ENCODE results near the gene AIF1L. TPM values are rescaled to one million over a fixed set of nuclear protein-coding genes. Genes with fewer than 3 reads are reported as not detected.

AIF1L gene
- total RNA-seq, 1 experiment from 2014 or later, result 23.7 TPM

DNA sequence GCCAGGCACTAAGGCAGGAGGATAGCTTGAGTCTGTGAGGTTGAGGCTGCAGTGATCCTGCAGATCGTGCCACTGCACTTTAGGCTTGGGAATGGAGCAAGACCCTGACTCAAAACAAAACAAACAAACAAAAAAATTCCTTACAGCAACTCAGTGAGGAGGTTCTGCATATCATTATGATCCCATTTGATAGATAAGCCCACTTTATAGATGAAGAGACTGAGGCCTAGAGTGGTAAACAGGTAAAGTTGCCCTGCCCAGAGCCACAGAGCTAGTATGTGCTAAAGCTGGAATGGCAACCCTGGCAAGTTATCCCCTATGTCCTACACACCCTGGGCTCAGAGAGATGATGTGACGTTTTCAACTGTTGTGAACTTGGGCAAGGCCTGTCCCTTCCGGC is 7.2 kb downstream of the AIF1L start:
- CTCF ChIA-PET, result no interaction called here
- intact Hi-C loops (cut with micrococcal nuclease), result no loop called here

DNA sequence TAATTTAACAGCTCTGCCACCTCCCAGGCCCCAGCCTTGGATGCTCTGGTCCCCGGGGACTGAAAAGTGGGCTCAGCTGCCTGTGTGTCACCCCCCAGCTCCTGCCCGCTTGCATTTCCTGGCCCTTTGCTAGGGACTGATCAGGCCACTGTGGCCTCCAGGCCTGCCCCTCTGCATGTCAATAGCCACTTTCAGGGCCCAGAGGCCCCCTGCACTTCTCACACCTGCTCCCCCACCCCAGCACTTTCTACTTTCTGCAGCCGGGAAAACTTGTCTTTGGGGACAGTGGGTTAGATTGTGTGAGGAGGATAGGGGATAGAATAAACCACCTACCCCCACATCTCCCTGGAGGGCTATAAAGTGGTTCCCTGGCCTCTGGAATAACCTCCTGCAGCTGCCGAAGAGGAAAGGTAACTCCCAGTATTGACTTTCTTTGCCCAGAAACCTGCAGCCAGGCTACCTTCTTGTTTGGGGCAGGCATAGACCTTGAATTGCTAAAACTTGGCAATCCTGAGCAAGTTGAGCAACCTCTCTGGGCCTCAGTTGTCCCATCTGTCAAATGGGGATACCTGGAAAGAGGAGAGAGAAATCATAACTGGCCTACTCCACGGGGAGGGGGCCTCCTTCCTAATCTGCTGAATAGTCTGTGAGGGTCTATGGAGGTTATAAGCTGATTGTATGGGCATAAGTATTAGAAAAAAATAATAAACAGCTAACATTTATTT is 7.8 kb downstream of the AIF1L start:
- Histone ChIP-seq H3K36me3 (ENCODE audit: low read depth, low read length) (no peaks in the 10 kb centered on the region), H3K9me2 (replicated peaks; ENCODE audit: low read length) (no peaks in the 10 kb centered on the region), H3K4me1 (ENCODE audit: insufficient read depth, low read length) (no peaks in the 10 kb centered on the region), H3K9me3 (ENCODE audit: low read length) (no peaks in the 10 kb centered on the region), H3K27me3 (ENCODE audit: low read length) (no peaks in the 10 kb centered on the region), H3K79me2 (ENCODE audit: low read length) (no peaks in the 10 kb centered on the region), H3K4me2 (ENCODE audit: low read length) (no peak overlapping the region), H4K20me1 (ENCODE audit: low read length) (no peaks in the 10 kb centered on the region), H3K4me3 (ENCODE audit: low read length) (no peak overlapping the region), H3F3A (ENCODE audit: low read length, unreplicated experiment) (no peaks in the 10 kb centered on the region), H3K27ac (ENCODE audit: low read length) (no peak overlapping the region), H3K9ac (ENCODE audit: low read length) (no peak overlapping the region), H2AFZ (ENCODE audit: low read length) (no peak overlapping the region)
- no peak for DNase-seq
- no peak for TF ChIP-seq EZH2phosphoT487 (IDR thresholded peaks at IDR 0.05; ENCODE audit: borderline replicate concordance, low read length)
- TF ChIP-seq, protein P1, sequence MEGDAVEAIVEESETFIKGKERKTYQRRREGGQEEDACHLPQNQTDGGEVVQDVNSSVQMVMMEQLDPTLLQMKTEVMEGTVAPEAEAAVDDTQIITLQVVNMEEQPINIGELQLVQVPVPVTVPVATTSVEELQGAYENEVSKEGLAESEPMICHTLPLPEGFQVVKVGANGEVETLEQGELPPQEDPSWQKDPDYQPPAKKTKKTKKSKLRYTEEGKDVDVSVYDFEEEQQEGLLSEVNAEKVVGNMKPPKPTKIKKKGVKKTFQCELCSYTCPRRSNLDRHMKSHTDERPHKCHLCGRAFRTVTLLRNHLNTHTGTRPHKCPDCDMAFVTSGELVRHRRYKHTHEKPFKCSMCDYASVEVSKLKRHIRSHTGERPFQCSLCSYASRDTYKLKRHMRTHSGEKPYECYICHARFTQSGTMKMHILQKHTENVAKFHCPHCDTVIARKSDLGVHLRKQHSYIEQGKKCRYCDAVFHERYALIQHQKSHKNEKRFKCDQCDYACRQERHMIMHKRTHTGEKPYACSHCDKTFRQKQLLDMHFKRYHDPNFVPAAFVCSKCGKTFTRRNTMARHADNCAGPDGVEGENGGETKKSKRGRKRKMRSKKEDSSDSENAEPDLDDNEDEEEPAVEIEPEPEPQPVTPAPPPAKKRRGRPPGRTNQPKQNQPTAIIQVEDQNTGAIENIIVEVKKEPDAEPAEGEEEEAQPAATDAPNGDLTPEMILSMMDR (conservative IDR thresholded peaks at IDR 0.05; ENCODE audit: low read depth, low read length), result no peak
- TF ChIP-seq EZH2 (IDR thresholded peaks at IDR 0.05; ENCODE audit: low read length, unreplicated experiment), result no peak
- intact Hi-C loops (cut with micrococcal nuclease), result no loop called here
- POLR2A ChIA-PET (ENCODE audit: unreplicated experiment), result no interaction called here
- no peak for ATAC-seq
- no TSS peak for BruUV-seq (replicated peaks)
- CTCF ChIA-PET, result no interaction called here

More for the DNA sequence above, 7.2 kb downstream of the AIF1L start:
- no peak for DNase-seq
- no TSS peak for BruUV-seq (replicated peaks)
- H3K9me2 ChIP-seq (replicated peaks; ENCODE audit: low read length), result no peaks in the 10 kb centered on the region
- no peaks in the 10 kb centered on the region for H3K9me3 ChIP-seq (ENCODE audit: low read length)
- H3K36me3 ChIP-seq (ENCODE audit: low read depth, low read length), result no peaks in the 10 kb centered on the region
- H3K79me2 ChIP-seq (ENCODE audit: low read length), result no peaks in the 10 kb centered on the region
- H3K27me3 ChIP-seq (ENCODE audit: low read length), result no peaks in the 10 kb centered on the region
- H3K4me2 ChIP-seq (ENCODE audit: low read length), result no peak overlapping the region
- no peaks in the 10 kb centered on the region for H4K20me1 ChIP-seq (ENCODE audit: low read length)
- TF ChIP-seq, protein P1 (conservative IDR thresholded peaks at IDR 0.05; ENCODE audit: low read depth, low read length), result no peak
- TF ChIP-seq EZH2 (IDR thresholded peaks at IDR 0.05; ENCODE audit: low read length, unreplicated experiment), result no peak
- TF ChIP-seq EZH2phosphoT487 (IDR thresholded peaks at IDR 0.05; ENCODE audit: borderline replicate concordance, low read length), result no peak
- H3F3A ChIP-seq (ENCODE audit: low read length, unreplicated experiment), result no peaks in the 10 kb centered on the region
- no peak overlapping the region for H3K4me3 ChIP-seq (ENCODE audit: low read length)
- POLR2A ChIA-PET (ENCODE audit: unreplicated experiment), result no interaction called here
- H3K4me1 ChIP-seq (ENCODE audit: insufficient read depth, low read length), result no peaks in the 10 kb centered on the region
- H3K27ac ChIP-seq (ENCODE audit: low read length), result no peak overlapping the region
- no peak for ATAC-seq
- H2AFZ ChIP-seq (ENCODE audit: low read length), result no peak overlapping the region
- H3K9ac ChIP-seq (ENCODE audit: low read length), result no peak overlapping the region

GRCh38 chr9:131105952-131106351 is 9.6 kb downstream of the AIF1L start:
- BruUV-seq (replicated peaks), result no TSS peak
- POLR2A ChIA-PET (ENCODE audit: unreplicated experiment), result no interaction called here
- DNase-seq (no peak), ATAC-seq (no peak)
- H2AFZ ChIP-seq (ENCODE audit: low read length), result no peak overlapping the region
- CTCF ChIA-PET, result no interaction called here
- no peaks in the 10 kb centered on the region for H3K36me3 ChIP-seq (ENCODE audit: low read depth, low read length)
- H3K9ac ChIP-seq (ENCODE audit: low read length), result no peak overlapping the region
- no peaks in the 10 kb centered on the region for H3F3A ChIP-seq (ENCODE audit: low read length, unreplicated experiment)
- H3K4me2 ChIP-seq (ENCODE audit: low read length), result no peak overlapping the region
- no peak overlapping the region for H3K27ac ChIP-seq (ENCODE audit: low read length)
- no peaks in the 10 kb centered on the region for H3K9me2 ChIP-seq (replicated peaks; ENCODE audit: low read length)
- H4K20me1 ChIP-seq (ENCODE audit: low read length), result no peaks in the 10 kb centered on the region
- TF ChIP-seq EZH2phosphoT487 (IDR thresholded peaks at IDR 0.05; ENCODE audit: borderline replicate concordance, low read length) (no peak), EZH2 (IDR thresholded peaks at IDR 0.05; ENCODE audit: low read length, unreplicated experiment) (no peak)
- TF ChIP-seq, protein P1 (conservative IDR thresholded peaks at IDR 0.05; ENCODE audit: low read depth, low read length), result no peak
- no peaks in the 10 kb centered on the region for H3K4me1 ChIP-seq (ENCODE audit: insufficient read depth, low read length)
- no peaks in the 10 kb centered on the region for H3K9me3 ChIP-seq (ENCODE audit: low read length)
- intact Hi-C loops (cut with micrococcal nuclease), result no loop called here
- no peaks in the 10 kb centered on the region for H3K27me3 ChIP-seq (ENCODE audit: low read length)
- H3K79me2 ChIP-seq (ENCODE audit: low read length), result no peaks in the 10 kb centered on the region
- H3K4me3 ChIP-seq (ENCODE audit: low read length), result no peak overlapping the region

Measured in PC-3 (cell line).